Astrocyte of the spinal cord (primary cell): ENCODE data around the gene SUCLG2.
"Not testable (repeated sequence)": the region's sequence is repeated elsewhere in the genome, so short reads cannot be mapped to it uniquely, and the experiment has no call there.

ENCODE experiments used
- DNase-seq: peaks from one replicate; pipeline ENCODE4 v3.0.0; 2011; ENCODE audit warnings: low read depth, low spot score
- H3K4me3 ChIP-seq: 2 replicates; pipeline ENCODE4 v1.5.1; 2011; ENCODE audit warnings: low read depth, mild to moderate bottlenecking, low read length, moderate library complexity
- CTCF ChIP-seq: IDR thresholded peaks from 2 replicates; pipeline ENCODE4 v1.5.1; 2012; ENCODE audit warnings: low read depth, mild to moderate bottlenecking, low read length, inconsistent platforms
- in situ Hi-C: cut with HindIII; loops from 2 replicates; pipeline ENCODE4 v1.10.0; 2017; ENCODE audit warnings: low sequenced_read_pairs

Gene SUCLG2

DNA sequence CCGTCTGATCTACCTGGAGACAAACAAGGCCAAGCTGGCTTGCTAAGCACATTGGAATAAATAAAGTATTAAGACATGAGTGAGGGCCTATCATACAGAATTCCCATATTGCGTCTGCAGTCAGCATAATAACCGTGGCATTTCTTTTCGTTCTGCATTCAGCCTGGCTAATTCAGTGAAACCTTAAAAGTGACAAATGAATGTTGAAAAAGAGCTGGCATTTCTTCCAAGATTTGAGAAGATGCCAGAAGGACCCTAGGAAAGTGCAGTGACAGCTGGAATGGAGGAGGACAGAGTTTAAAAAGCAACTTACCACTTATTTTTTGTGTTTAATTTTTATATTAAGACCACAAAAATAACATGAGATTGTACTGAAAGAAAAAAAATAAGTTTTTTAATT lies 67.1 kb downstream of the SUCLG2 start:
- no peak for TF ChIP-seq CTCF
- no peak for DNase-seq
- in situ Hi-C loops, result no loop called here

DNA sequence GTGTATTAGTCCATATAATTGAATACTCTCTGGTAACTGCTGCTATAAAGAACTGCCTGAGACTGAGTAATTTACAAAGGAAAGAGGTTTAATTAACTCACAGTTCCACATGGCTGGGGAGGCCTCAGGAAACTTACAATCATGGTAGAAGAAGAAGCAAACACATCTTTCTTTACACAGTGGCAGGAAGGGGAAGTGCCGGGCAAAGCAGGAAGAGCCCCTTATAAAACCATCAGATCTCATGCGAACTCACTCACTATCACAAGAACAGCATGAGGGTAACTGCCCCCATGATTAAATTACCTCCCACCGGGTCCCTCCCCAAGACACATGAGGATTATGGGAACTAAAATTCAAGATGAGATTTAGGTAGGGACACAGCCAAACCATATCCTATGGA lies 69.8 kb downstream of the SUCLG2 start:
- DNase-seq, in situ Hi-C loops: not testable (repeated sequence)

More for the DNA sequence above, 67.1 kb downstream of the SUCLG2 start:
- H3K4me3 ChIP-seq, result no peak overlapping the region

DNA sequence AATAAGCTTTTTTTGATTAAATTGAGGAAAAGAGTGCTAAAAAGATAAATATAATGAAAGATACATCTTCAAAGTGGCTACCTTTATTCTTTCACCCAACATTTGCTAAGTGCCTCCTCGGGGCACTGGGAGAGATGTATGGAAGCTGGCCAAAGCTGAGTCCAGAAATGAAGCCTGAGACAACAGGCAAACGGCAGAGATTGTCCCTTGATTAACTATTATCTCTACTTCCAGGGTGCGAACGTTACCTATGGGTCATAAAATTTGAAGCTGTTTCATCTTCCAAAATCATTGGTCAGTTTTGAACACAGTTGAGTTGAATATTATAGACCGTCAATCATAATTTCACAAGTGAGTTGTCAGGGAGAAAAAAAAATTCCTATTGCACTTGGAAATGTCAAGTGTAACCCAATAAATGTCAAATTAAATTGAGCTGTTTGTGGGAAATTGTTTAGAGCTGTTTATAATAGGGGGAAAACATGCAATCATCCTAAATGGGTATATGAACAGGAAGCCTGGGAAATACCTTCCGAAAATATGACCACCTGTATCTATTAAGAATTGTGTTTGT lies 73.9 kb downstream of the SUCLG2 start:
- no peak for TF ChIP-seq CTCF
- no peak for DNase-seq
- in situ Hi-C loops, result no loop called here
- H3K4me3 ChIP-seq, result no peak overlapping the region

More for the DNA sequence above, 69.8 kb downstream of the SUCLG2 start:
- H3K4me3 ChIP-seq, result not testable (repeated sequence)

GRCh38 chr3:67578416-67578815 lies 76.0 kb downstream of the SUCLG2 start:
- DNase-seq, result no peak
- in situ Hi-C loops, result no loop called here
- no peak overlapping the region for H3K4me3 ChIP-seq
- TF ChIP-seq CTCF, result no peak

DNA sequence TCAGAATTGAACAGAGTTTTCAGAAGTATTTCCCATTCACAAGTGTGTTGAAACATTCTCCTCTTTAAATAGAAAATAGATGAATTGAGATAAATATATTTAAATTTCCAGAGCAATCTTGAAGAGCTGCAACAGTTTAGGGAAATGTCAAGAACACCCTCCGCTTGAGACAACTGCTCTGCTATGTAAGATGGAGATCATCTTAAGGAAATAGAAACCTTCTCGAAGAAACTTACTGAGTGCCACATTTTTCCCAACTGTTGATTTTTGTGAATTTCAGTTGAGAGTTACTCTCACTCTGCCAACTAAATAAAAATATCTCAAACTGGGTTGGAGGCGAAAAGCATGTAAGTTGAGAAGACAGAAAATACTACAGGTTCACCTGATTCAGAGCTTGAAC lies 78.0 kb downstream of the SUCLG2 start:
- in situ Hi-C loops, result no loop called here
- no peak overlapping the region for H3K4me3 ChIP-seq
- TF ChIP-seq CTCF, result no peak
- DNase-seq, result no peak

DNA sequence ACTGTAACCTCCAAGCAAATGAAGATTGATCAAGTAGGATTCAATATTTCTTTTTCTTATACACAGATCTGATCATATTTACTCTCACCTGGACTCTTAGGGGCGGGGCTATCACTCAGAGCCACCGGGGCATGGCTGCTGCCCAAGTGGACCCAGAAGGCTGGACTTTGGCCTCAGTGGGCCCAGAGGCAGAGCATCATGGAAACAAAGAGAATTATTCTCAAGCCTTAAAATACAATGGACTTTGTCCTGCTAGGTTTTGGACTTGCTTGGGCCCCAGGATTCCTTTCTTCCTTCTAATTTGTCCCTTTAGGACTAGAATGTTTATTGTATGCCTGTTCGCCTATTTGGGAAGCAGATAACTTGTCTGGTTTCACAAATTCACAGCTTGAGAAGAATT lies 85.1 kb downstream of the SUCLG2 start:
- no peak overlapping the region for H3K4me3 ChIP-seq
- in situ Hi-C loops, result no loop called here
- no peak for TF ChIP-seq CTCF
- no peak for DNase-seq

DNA sequence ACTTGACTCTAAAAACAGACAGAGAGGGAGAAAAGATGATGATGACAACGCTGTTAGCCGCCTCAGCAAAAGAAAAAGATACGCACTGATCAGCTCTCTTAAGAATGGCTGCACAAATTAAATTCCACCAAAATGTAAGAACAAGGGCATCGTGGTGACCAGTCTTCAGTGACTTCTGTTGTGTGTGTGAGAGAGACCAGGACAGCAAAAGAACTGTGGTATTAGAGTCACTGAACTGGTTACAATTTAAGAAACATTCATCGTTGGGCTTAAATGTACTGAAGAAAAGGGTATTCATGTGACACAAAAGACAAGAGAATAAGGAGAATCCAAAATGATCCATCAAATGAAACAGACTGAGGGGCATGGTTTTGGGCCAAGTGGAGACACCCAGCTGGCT lies 86.5 kb downstream of the SUCLG2 start:
- no peak for TF ChIP-seq CTCF
- DNase-seq, result no peak
- H3K4me3 ChIP-seq, result no peak overlapping the region
- in situ Hi-C loops, result no loop called here
